Activated CD4-positive, alpha-beta memory T cell treated with anti-CD3 and anti-CD28 coated beads, Interleukin-2, amount 10 ng/mL, durations not matched to agents 7 days and 5 days (primary cell): ENCODE data around the gene ADAP1. TPM values are rescaled to one million over a fixed set of nuclear protein-coding genes. Genes with fewer than 3 reads are reported as not detected.

ENCODE experiments used
- CTCF ChIA-PET: fragments of 350-600 bp; sonication (Branson Sonifier 250); formaldehyde crosslinking; loops from one replicate; lab custom pipeline; 2021; ENCODE audit warnings: antibody characterized with exemption, inconsistent platforms; lab: Charles Lee
- POLR2A ChIA-PET: fragments of 350-600 bp; sonication (Branson Sonifier 250); formaldehyde crosslinking; loops from one replicate; lab custom pipeline; 2021; ENCODE audit warnings: antibody characterized with exemption; lab: Charles Lee
- DNase-seq: peaks from one replicate; pipeline ENCODE4 v3.0.0-alpha.2; 2020
- H3K27ac Mint-ChIP-seq: one replicate; pipeline ENCODE4 v1.8.0; 2021; ENCODE audit warnings: mild to moderate bottlenecking, mixed read lengths
- H3K27me3 Mint-ChIP-seq: one replicate; pipeline ENCODE4 v1.8.0; 2021; ENCODE audit warnings: mixed read lengths
- H3K36me3 Mint-ChIP-seq: one replicate; pipeline ENCODE4 v1.8.0; 2021; ENCODE audit warnings: low read depth, mixed read lengths
- H3K4me1 Mint-ChIP-seq: one replicate; pipeline ENCODE4 v1.8.0; 2021; ENCODE audit warnings: mixed read lengths
- H3K4me3 Mint-ChIP-seq: one replicate; pipeline ENCODE4 v1.8.0; 2021; ENCODE audit warnings: mild to moderate bottlenecking, mixed read lengths
- H3K9me3 Mint-ChIP-seq: one replicate; pipeline ENCODE4 v1.8.0; 2021; ENCODE audit warnings: mixed read lengths
- total RNA-seq, 2 experiments: library from RNA; stranded (reverse); gene quantifications; one replicate each; pipeline ENCODE4 v1.2.3, GENCODE V29; 2021

Gene ADAP1
- total RNA-seq, 2 experiments from 2014 or later = 11.1 to 13.0 TPM

DNA sequence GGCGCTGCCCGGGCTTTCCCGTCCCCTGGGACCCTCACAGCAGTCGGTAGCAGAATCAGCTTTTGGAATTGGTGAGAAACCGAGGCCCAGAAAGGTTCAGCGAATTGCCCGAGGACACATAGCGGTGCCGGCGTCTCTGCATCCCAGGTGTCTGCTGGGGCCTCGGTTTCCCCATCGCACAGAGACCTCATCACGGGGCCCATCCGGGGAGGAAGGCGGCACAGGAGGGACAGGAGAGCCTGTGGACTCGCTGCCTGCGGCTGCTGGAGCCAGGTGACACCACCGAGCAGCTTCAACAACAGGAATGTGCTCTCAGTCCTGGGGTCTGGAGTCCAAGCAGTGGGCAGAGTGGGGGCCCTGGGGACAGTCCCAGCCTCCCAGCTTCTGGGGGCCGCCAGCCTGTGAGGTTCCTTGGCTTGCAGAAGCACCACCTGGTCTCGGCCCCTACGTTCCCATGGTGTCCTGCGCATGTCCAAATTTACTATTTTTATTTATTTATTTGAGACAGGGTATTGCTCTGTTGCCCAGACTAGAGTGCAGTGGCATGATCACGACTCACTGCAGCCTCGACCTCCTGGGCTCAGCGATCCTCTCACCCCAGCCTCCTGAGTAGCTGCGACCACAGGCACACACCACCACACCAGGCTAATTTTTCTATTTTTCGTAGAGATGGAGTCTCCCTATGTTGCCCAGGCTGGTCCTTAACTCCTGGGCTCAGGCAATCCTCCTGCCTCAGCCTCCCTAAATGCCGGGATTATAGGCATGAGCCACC, 21.4 kb upstream of the ADAP1 start:
- H3K9me3 Mint-ChIP-seq = no peaks in the 10 kb centered on the region
- no peak for DNase-seq
- ChIA-PET POLR2A (interaction anchor here (0.8 to 4.0 kb wide), 23 partner anchors 11 to 216 kb away, joined by 3 to 54 read pairs (median 7); partner anchors contain the start of genes ADAP1, GPR146, SUN1 and ZFAND2A), CTCF (interaction anchor here (1.0 to 2.1 kb wide), 9 partner anchors 17 to 201 kb away, joined by 3 to 8 read pairs (median 4); no protein-coding TSS in a partner anchor)
- H3K4me3 Mint-ChIP-seq = no peak overlapping the region
- peaks cover 29% of the 10 kb centered on the region for H3K4me1 Mint-ChIP-seq
- peaks cover 15% of the 10 kb centered on the region for H3K36me3 Mint-ChIP-seq
- H3K27ac Mint-ChIP-seq = no peak overlapping the region
- no peaks in the 10 kb centered on the region for H3K27me3 Mint-ChIP-seq

DNA sequence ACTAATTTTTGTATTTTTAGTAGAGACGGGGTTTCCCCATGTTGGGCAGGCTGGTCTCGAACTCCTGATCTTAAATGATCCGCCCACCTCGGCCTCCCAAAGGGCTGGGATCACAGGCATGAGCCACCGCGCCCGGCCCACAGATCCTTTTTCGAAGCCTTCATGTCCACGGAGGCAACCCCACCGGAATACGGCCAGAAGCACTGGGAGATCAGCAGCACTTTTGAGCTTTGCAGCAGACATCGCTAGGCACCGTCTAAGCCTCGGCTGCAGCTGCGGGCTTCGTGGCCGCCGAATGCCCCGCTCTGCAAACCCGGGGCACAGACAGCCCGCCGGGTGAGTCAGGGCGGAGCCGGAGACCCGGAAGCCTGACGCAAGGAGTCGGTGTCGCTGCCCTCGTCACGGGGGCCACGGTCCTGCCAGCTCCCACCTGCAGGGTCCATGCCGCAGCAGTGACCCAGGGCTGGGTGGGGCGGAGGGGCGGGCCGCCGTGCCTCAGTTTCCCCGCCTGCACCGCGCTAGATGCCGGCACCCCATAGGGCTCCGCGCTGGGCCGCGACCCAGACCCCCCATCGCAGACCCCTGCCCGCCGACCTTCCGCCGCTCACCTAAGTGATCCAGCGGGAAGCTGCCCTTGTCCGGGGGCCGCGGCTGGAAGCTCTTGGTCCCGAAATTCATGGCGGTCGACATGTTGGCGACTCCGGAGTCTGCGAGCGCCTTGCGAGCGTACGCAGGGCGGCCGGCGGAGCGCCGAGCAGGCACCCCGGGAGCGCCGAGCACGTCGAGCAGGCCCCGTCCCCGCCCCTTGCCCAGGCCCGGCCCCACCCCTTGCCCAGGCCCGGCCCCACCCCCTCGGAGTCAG, 20.6 kb upstream of the ADAP1 start, which contains the start of gene COX19:
Gene COX19 (minus strand): TSS at position 730 of the 862 bp plus-strand sequence. CDS start 40 bp downstream, at position 690.
- ChIA-PET POLR2A (interaction anchor here (0.6 to 4.0 kb wide), 32 partner anchors 10 to 217 kb away, joined by 3 to 54 read pairs (median 6); partner anchors contain the start of genes ADAP1, GPR146, SUN1 and ZFAND2A), CTCF (interaction anchor here (0.9 to 3.6 kb wide), 13 partner anchors 18 to 202 kb away, joined by 3 to 11 read pairs (median 4); no protein-coding TSS in a partner anchor)
- Mint-ChIP-seq H3K4me1 (peaks cover 31% of the 10 kb centered on the region), H3K27me3 (no peaks in the 10 kb centered on the region), H3K27ac (peak within 1 kb of the TSS; percentile 86), H3K9me3 (no peaks in the 10 kb centered on the region), H3K4me3 (peak within 1 kb of the TSS; percentile 90), H3K36me3 (peaks cover 18% of the 10 kb centered on the region)
- DNase-seq = peak; percentile 90

DNA sequence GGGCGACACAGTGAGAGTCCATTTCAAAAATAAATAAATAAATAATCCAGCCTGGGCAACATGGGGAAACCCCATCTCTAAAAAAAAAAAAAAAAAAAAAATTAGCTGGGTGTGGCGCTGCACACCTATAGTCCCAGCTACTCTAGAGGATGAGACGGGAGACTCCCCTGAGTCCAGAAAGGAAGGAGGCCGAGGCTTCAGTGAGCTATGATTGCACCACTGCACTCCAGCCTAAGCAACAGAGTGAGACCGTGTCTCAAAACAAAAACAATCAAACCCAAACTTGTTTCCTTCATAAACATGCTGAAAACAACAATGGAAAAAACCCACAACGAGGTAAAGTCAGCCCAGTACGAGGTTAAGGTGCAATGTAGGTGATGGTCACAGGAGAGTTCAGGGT, 19.7 kb upstream of the ADAP1 start:
- Mint-ChIP-seq H3K27me3 (no peaks in the 10 kb centered on the region), H3K36me3 (peaks cover 23% of the 10 kb centered on the region), H3K4me3 (peak overlapping the region; percentile 90), H3K27ac (peak overlapping the region; percentile 86), H3K9me3 (no peaks in the 10 kb centered on the region), H3K4me1 (peaks cover 31% of the 10 kb centered on the region)
- no peak for DNase-seq
- ChIA-PET POLR2A (interaction anchor here (0.6 to 4.0 kb wide), 20 partner anchors 10 to 500 kb away, joined by 3 to 54 read pairs (median 6); partner anchors contain the start of genes ADAP1, GPR146 and SUN1), CTCF (interaction anchor here (0.6 to 3.6 kb wide), 10 partner anchors 12 to 203 kb away, joined by 3 to 21 read pairs (median 5); no protein-coding TSS in a partner anchor)

DNA sequence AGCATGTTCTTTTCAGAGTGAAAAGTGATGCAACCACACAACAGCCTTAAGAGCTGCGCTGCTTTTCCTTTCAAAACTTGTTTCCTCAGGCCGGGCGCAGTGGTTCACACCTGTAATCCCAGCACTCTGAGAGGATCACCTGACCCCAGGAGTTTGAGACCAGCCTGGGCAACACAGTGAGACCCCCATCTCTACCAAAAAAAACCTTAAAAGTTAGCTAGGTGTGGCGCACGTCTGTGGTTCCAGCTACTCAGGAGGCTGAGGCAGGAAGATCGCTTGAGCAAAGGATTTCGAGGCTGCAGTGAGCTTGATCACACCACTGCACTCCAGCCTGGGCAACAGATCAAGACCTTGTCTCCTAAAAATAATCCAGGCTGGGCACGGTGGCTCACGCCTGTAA, 18.8 kb upstream of the ADAP1 start:
- no peak overlapping the region for H3K27ac Mint-ChIP-seq
- no peaks in the 10 kb centered on the region for H3K27me3 Mint-ChIP-seq
- peak overlapping the region; percentile 57 for H3K4me3 Mint-ChIP-seq
- H3K36me3 Mint-ChIP-seq = peaks cover 31% of the 10 kb centered on the region
- no peak for DNase-seq
- ChIA-PET POLR2A (interaction anchor here (0.7 to 4.0 kb wide), 4 partner anchors 9 to 63 kb away, joined by 3 to 54 read pairs (median 3); no protein-coding TSS in a partner anchor), CTCF (interaction anchor here (2.8 to 3.6 kb wide), 3 partner anchors 19 to 92 kb away, joined by 11 to 21 read pairs (median 12); no protein-coding TSS in a partner anchor)
- no peaks in the 10 kb centered on the region for H3K9me3 Mint-ChIP-seq
- peaks cover 31% of the 10 kb centered on the region for H3K4me1 Mint-ChIP-seq

DNA sequence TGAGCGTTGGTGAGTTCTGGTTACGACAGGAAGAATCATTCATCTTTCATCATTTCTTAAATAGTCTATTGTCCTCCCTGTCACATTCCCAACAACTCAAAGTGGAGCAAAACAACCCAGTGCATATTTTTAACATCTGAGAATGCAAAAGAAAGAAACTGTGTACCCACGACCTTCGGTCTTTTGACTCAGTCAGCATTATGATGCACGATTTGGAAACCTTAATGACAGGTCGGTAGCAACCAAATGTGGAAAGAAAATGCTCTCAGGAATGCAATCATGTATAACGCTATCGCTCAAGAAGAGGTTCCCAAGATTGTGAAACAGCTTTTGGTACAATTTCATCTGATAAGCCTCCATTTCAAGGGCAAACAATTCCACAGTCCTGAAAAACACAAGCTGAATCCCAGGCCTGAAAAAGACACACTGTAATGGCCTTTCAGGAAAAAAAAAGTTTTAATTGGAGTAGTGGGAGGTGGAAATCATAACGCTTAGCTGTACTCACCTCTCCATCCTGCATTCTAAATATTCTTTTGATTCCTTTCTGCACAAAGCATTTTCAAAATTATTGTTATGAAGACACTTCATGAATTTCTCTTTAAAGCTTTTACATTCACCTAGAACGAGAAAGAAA, 18.3 kb upstream of the ADAP1 start:
- Mint-ChIP-seq H3K36me3 (peaks cover 36% of the 10 kb centered on the region), H3K4me1 (peaks cover 31% of the 10 kb centered on the region), H3K27me3 (no peaks in the 10 kb centered on the region), H3K9me3 (no peaks in the 10 kb centered on the region), H3K4me3 (peak overlapping the region; percentile 57), H3K27ac (no peak overlapping the region)
- POLR2A ChIA-PET = interaction anchor here (0.7 to 4.0 kb wide), 3 partner anchors 8 to 51 kb away, joined by 3 to 54 read pairs (median 3); no protein-coding TSS in a partner anchor
- CTCF ChIA-PET = interaction anchor here (0.7 to 3.6 kb wide), 4 partner anchors 20 to 113 kb away, joined by 5 to 21 read pairs (median 12); no protein-coding TSS in a partner anchor
- DNase-seq = no peak

DNA sequence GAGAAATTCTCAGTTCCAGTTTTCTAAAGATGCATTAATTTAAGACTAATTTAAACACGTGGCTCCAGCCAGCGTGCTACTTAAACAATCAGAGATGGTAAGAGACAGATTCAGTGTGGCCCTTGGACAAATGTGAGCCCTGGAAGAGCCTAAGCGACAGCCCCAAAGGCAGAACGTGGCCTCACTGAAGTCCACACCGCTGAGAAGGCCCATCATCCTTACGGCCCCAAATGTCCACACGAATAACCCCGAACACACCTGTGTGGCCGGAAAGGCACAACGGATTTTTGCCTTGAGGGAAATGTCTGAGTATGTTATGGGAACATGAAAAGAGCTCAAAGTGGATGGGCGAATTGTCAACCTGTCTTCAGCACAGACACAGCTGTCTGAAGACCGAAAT, 17.6 kb upstream of the ADAP1 start:
- POLR2A ChIA-PET = interaction anchor here (1.0 to 4.0 kb wide), 2 partner anchors 18 to 50 kb away, joined by 3 to 54 read pairs; partner anchors contain the start of gene ADAP1
- Mint-ChIP-seq H3K27ac (no peak overlapping the region), H3K4me3 (no peak overlapping the region), H3K27me3 (no peaks in the 10 kb centered on the region), H3K36me3 (peaks cover 43% of the 10 kb centered on the region), H3K9me3 (no peaks in the 10 kb centered on the region), H3K4me1 (peaks cover 31% of the 10 kb centered on the region)
- CTCF ChIA-PET = interaction anchor here (0.7 to 3.6 kb wide), 4 partner anchors 21 to 114 kb away, joined by 5 to 21 read pairs (median 12); no protein-coding TSS in a partner anchor
- DNase-seq = no peak

DNA sequence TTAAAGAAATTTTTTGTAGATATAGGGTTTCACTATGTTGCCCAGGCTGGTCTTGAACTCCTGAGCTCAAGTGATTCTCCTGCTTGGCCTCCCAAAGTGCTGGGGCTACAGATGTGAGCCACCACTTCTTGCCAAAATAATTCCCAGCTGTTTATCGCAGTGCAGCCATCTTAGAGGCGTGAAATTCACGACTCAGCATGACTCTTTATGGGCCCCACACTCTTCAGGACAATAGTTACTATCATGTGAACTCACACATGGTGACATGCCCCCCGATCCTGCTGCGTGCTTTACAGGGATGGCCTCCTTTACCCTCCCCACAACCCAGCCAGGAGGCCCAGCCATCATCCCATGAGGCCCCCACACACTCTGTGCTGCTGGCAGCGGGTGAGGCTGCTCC, 16.3 kb upstream of the ADAP1 start:
- H3K4me1 Mint-ChIP-seq = peaks cover 33% of the 10 kb centered on the region
- no peaks in the 10 kb centered on the region for H3K9me3 Mint-ChIP-seq
- DNase-seq = no peak
- ChIA-PET POLR2A (no interaction called here), CTCF (interaction anchor here (0.7 kb wide), 1 partner anchor 52 kb away, joined by 3 read pairs; no protein-coding TSS in a partner anchor)
- peaks cover 52% of the 10 kb centered on the region for H3K36me3 Mint-ChIP-seq
- H3K4me3 Mint-ChIP-seq = no peak overlapping the region
- H3K27me3 Mint-ChIP-seq = no peaks in the 10 kb centered on the region
- H3K27ac Mint-ChIP-seq = peak overlapping the region; percentile 0

DNA sequence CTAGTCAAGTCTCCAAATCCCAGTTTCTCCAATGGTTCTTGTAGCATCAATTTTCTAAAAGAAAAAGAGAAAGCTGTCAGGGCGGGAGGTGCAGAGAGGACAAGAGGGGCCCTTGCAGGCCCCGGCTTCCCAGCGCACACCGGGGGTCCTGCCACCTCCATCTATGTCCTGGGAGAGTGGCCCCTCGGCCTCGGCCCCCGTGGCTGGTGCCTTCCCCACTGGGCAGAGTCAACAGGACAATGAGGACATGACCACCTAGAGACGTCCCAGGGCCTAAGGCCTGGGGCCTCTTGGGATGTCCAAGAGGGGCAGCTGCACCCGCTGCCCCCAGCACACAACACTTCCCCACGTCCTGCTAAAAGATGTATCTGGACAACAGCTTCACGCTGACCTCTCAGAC, 14.9 kb upstream of the ADAP1 start:
- Mint-ChIP-seq H3K36me3 (peaks cover 57% of the 10 kb centered on the region), H3K27ac (no peak overlapping the region), H3K27me3 (peaks cover 2% of the 10 kb centered on the region), H3K4me3 (no peak overlapping the region), H3K4me1 (peaks cover 34% of the 10 kb centered on the region), H3K9me3 (no peaks in the 10 kb centered on the region)
- ChIA-PET CTCF (no interaction called here), POLR2A (no interaction called here)
- DNase-seq = no peak

DNA sequence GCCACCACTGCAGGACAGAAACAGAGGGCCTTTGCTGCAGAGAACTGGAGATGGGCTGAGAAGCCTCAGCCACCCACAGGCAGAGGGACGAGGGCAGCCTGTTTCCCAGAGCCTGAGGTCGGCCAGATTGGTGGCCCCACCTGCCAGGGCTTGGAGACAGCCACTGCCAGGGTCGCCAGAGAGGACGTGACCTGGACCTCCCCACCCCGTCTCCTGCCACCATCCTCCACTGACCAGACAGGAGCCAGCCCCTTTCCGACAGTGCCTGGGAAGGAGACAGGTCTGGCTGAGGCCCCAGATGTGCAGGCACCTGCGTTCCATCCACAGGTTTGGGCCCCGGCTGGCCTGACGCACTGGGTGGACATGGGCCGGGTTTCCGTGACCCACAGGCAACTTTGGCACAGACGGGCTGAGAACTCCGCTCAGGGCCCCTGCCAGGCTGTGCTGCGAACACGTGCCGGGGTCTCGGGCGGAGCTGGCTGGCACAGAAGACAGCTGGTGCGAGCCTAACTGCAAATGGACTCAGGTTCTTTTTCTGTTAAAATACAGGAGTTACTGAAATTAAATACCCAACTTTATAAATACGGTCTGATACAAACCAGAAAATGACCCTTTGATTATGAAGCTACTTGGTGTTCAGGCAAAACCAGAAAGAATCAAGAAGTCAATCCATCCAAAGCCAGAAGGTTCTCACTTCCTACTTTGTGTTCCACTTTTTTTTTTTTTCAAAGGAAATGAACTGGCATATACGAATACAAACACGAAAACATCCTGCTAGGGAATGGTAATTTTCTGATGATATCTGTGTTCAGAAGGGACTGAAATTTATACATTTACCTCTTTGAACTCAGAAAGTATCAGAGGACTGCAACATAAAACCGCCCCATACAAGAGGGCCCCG, 14.0 kb upstream of the ADAP1 start:
- peaks cover 4% of the 10 kb centered on the region for H3K27me3 Mint-ChIP-seq
- no peaks in the 10 kb centered on the region for H3K9me3 Mint-ChIP-seq
- peaks cover 57% of the 10 kb centered on the region for H3K36me3 Mint-ChIP-seq
- H3K27ac Mint-ChIP-seq = no peak overlapping the region
- H3K4me3 Mint-ChIP-seq = no peak overlapping the region
- ChIA-PET POLR2A (interaction anchor here (1.2 kb wide), 2 partner anchors 14 to 16 kb away, joined by 3 to 4 read pairs; partner anchors contain the start of gene ADAP1), CTCF (no interaction called here)
- no peak for DNase-seq
- peaks cover 37% of the 10 kb centered on the region for H3K4me1 Mint-ChIP-seq

DNA sequence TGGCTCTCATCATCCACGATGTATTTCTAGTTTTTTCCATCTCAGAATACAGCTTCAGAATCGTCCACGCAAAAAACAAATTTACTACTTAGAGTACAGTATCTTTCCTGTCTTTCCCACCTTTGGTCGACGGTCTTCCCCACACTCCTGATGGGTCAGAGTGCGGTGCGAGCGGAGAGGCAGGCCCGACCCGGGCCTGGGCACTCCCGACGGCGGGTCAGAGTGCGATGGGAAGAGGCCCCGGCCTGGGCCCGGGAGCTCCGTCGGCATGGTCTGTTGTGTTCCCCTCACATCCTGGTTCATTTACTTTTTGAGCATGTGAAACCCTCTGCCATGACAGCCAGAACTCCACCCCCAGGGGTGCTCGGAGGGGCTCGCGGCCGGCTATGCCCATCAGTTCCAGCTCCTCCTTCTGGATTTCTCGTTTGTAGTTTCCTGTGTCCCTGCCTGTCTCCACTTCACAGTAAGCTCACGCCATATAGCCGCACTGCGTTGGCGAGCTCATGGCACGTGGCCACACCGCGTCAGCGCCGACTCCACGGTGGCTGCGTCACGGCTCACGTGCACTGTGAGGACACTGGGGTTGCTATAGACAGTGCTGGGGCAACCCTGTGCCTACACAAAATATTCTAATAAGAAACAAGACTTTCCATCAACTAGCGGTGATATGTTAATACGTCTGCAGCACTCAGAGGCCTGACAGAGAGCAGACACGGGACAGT, 13.0 kb upstream of the ADAP1 start:
- CTCF ChIA-PET = interaction anchor here (1.2 kb wide), 1 partner anchor 25 kb away, joined by 3 read pairs; no protein-coding TSS in a partner anchor
- Mint-ChIP-seq H3K27ac (no peak overlapping the region), H3K27me3 (peaks cover 5% of the 10 kb centered on the region), H3K9me3 (no peaks in the 10 kb centered on the region), H3K4me3 (no peak overlapping the region), H3K36me3 (peaks cover 52% of the 10 kb centered on the region), H3K4me1 (peaks cover 29% of the 10 kb centered on the region)
- POLR2A ChIA-PET = interaction anchor here (1.2 kb wide), 2 partner anchors 13 to 17 kb away, joined by 3 to 4 read pairs; partner anchors contain the start of gene ADAP1
- no peak for DNase-seq
